Peyer's patch (tissue), 4 donors: Measurements from ENCODE around the gene PPARA. TPM values are rescaled to one million over a fixed set of nuclear protein-coding genes. Genes with fewer than 3 reads are reported as not detected.

Source experiments
- DNase-seq, 3 donors: peaks; one replicate each; pipeline ENCODE4 v3.0.0-alpha.2; 2017 to 2019
- H3K27ac ChIP-seq, 4 donors: fragments of 200-600 bp; sonication (generic); one replicate each; pipeline ENCODE4 v1.5.1; 2016 to 2019
- H3K27me3 ChIP-seq, 2 donors: fragments of 200-600 bp; sonication (generic); one replicate each; pipeline ENCODE4 v1.5.1; 2019
- H3K36me3 ChIP-seq, 3 donors: fragments of 200-600 bp; sonication (generic); one replicate each; pipeline ENCODE4 v1.5.1; 2016 to 2019
- H3K4me1 ChIP-seq, 4 donors: fragments of 200-600 bp; sonication (generic); one replicate each; pipeline ENCODE4 v1.5.1; 2016 to 2019
- H3K4me3 ChIP-seq, 4 donors: fragments of 200-600 bp; sonication (generic); 1 replicate in 3 of 4; 2 replicates in 1 of 4; pipeline ENCODE4 v1.5.1; 2016 to 2019; ENCODE audit warnings: mild to moderate bottlenecking in 1 of 4
- H3K9me3 ChIP-seq, 4 donors: fragments of 200-600 bp; sonication (generic); one replicate each; pipeline ENCODE4 v1.5.1; 2016 to 2019; ENCODE audit warnings: mild to moderate bottlenecking in 1 of 4
- CTCF ChIP-seq, 6 experiments: fragments of 450-650 bp in 4 of 6; fragments of 200-600 bp in 2 of 6; sonication (generic) in 1 of 6; IDR thresholded peaks; one replicate each; pipeline ENCODE4 v1.5.1; 2017 to 2019; ENCODE audit warnings: antibody characterized with exemption in 6 of 6, mild to moderate bottlenecking in 3 of 6, moderate library complexity in 1 of 6
- POLR2A ChIP-seq, 2 donors: fragments of 450-650 bp; IDR thresholded peaks; one replicate each; pipeline ENCODE4 v1.5.1; 2017; ENCODE audit warnings: antibody characterized with exemption in 2 of 2, mild to moderate bottlenecking in 2 of 2, moderate library complexity in 2 of 2
- total RNA-seq, 4 donors: library from RNA; depleted of rRNA; stranded (reverse); fragments of >200 nt; gene quantifications; one replicate each; pipeline ENCODE4 v1.1.0, GENCODE V29; 2016

PPARA gene
- total RNA-seq, 4 donors from 2014 or later = 21.5 to 231 (median 189) TPM

GRCh38 chr22:46115388-46115678 is 35.0 kb upstream of the PPARA start:
- TF ChIP-seq CTCF (IDR thresholded peaks at IDR 0.05) = no peak
- Histone ChIP-seq H3K36me3 (peaks cover 0 to 34% (median 0%) of the 10 kb centered on the region in 3 donors), H3K9me3 (no peaks in the 10 kb centered on the region), H3K27ac (peak overlapping the region in 3 of 4 donors; percentile 48 to 76 (median 60)), H3K4me3 (no peak overlapping the region), H3K27me3 (no peaks in the 10 kb centered on the region), H3K4me1 (peaks cover 0 to 55% (median 5%) of the 10 kb centered on the region in 4 donors)
- DNase-seq = no peak

GRCh38 chr22:46115755-46116490 is 34.4 kb upstream of the PPARA start:
- H3K9me3 ChIP-seq = no peaks in the 10 kb centered on the region
- TF ChIP-seq POLR2A (IDR thresholded peaks at IDR 0.05) (no peak), CTCF (IDR thresholded peaks at IDR 0.05) (no peak)
- peak overlapping the region; percentile 48 to 76 (median 56) for H3K27ac ChIP-seq
- peak in 1 of 3 donors; percentile 63 for DNase-seq
- H3K4me1 ChIP-seq = peaks cover 0 to 49% (median 5%) of the 10 kb centered on the region in 4 donors
- H3K4me3 ChIP-seq = no peak overlapping the region
- no peaks in the 10 kb centered on the region for H3K27me3 ChIP-seq
- peaks cover 0 to 28% (median 0%) of the 10 kb centered on the region in 3 donors for H3K36me3 ChIP-seq

- Histone ChIP-seq H3K9me3 (no peaks in the 10 kb centered on the region), H3K27ac (peak overlapping the region; percentile 48 to 76 (median 56)), H3K4me1 (peaks cover 0 to 46% (median 5%) of the 10 kb centered on the region in 4 donors), H3K36me3 (peaks cover 0 to 24% (median 0%) of the 10 kb centered on the region in 3 donors), H3K4me3 (no peak overlapping the region), H3K27me3 (no peaks in the 10 kb centered on the region)
- TF ChIP-seq POLR2A (IDR thresholded peaks at IDR 0.05) (peak in 1 of 2 donors; percentile 23), CTCF (IDR thresholded peaks at IDR 0.05) (peak; percentile 81 to 99 (median 92))
- DNase-seq = peak; percentile 93 to 97 (median 97)
Measured at GRCh38 chr22:46116491-46116958, 33.8 kb upstream of the PPARA start.

- Histone ChIP-seq H3K27ac (peak overlapping the region in 1 of 4 donors; percentile 1), H3K4me3 (no peak overlapping the region), H3K27me3 (no peaks in the 10 kb centered on the region), H3K36me3 (peaks cover 0 to 15% (median 0%) of the 10 kb centered on the region in 3 donors), H3K9me3 (no peaks in the 10 kb centered on the region), H3K4me1 (peaks cover 0 to 37% (median 5%) of the 10 kb centered on the region in 4 donors)
- TF ChIP-seq CTCF (IDR thresholded peaks at IDR 0.05) = no peak
- no peak for TF ChIP-seq POLR2A (IDR thresholded peaks at IDR 0.05)
- no peak for DNase-seq
Measured at GRCh38 chr22:46117206-46118199, 32.8 kb upstream of the PPARA start.

GRCh38 chr22:46119093-46119728 is 31.1 kb upstream of the PPARA start:
- H3K27ac ChIP-seq = peak overlapping the region in 1 of 4 donors; percentile 10
- H3K9me3 ChIP-seq = no peaks in the 10 kb centered on the region
- no peak for TF ChIP-seq POLR2A (IDR thresholded peaks at IDR 0.05)
- TF ChIP-seq CTCF (IDR thresholded peaks at IDR 0.05) = no peak
- DNase-seq = no peak
- no peaks in the 10 kb centered on the region for H3K27me3 ChIP-seq
- no peaks in the 10 kb centered on the region for H3K36me3 ChIP-seq
- no peak overlapping the region for H3K4me3 ChIP-seq
- peaks cover 0 to 31% (median 7%) of the 10 kb centered on the region in 4 donors for H3K4me1 ChIP-seq
